Erythroblast (primary cell): ENCODE data around the gene ZFHX3.

Source experiments
- GATA1 ChIP-seq: IDR thresholded peaks from 2 replicates; pipeline ENCODE4 v1.6.1; 2011; ENCODE audit warnings: low read depth, mild to moderate bottlenecking, control low read depth, low read length, moderate library complexity
- POLR2A ChIP-seq: IDR thresholded peaks from 2 replicates; pipeline ENCODE4 v1.6.1; 2011; ENCODE audit warnings: mild to moderate bottlenecking, low read length

DNA sequence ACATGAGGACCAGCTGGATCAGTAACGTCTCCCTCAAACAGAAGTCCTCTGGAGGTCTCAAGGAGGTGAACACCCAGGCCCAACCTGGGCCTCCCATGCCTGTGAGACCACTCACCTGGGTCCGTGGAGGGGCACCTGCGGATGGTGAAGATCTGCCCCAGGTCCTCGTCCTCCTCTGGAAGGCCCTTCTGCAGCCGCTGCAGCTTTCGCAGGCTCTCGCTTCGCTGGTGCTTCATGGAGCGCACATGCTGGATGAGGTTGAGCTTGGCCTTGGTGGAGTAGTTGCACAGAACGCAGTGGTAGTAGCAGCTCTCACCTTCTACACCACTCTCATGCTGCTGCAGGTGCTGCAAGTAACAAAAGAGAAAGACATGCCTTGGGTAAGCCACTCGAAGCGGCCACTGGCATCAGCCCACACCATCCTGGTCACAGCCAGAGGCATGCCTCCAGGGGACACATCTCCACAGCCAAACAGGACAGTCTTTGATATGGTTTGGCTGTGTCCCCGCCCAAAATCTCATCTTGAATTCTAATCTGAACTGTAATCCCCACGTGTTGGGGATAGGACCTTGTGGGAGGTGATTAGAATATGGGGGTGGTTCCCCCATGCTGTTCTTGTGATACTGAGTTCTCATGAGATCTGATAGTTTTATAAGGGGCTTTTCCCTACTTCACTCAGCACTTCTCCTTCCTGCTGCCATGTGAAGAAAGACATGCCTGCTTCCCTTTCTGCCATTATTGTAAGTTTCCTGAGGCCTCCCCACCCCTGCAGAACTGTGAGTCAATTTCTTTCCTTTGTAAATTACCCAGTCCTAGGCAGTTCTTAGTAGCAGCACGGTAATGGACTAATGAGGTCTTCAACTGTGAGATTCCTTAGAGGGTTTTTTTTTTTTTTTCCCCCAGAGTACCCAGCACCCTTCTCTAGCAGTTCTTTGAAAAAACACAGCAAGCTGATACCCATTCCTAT, 158.0 kb downstream of the ZFHX3 start:
- TF ChIP-seq POLR2A (no peak), GATA1 (no peak)
